Adrenal gland (tissue), 19 donors: ENCODE data around the gene GSPT1. TPM values are rescaled to one million over a fixed set of nuclear protein-coding genes. Genes with fewer than 3 reads are reported as not detected.
"Not testable (repeated sequence)": the region's sequence is repeated elsewhere in the genome, so short reads cannot be mapped to it uniquely, and the experiment has no call there.

Experiments used
- DNase-seq, 7 donors: peaks; one replicate each; pipeline ENCODE4 v3.0.0-alpha.2; 2019 to 2020
- H3K27ac ChIP-seq, 5 donors: fragments of 200-600 bp; sonication (generic) in 4 of 5; 1 replicate in 3 of 5; 2 replicates in 2 of 5; pipeline versions ENCODE4 v1.5.1 to v1.8.0; 2016 to 2020; ENCODE audit warnings: mild to moderate bottlenecking in 1 of 5
- H3K27me3 ChIP-seq: fragments of 200-600 bp; 2 replicates; pipeline ENCODE4 v1.8.0; 2021
- H3K36me3 ChIP-seq, 2 donors: fragments of 200-600 bp; replicated peaks in 1 of 2; 1 replicate in 1 of 2; 2 replicates in 1 of 2; pipeline versions ENCODE4 v1.5.1 to v1.8.0; 2018 to 2022
- H3K4me1 ChIP-seq, 2 donors: fragments of 200-600 bp; replicated peaks in 1 of 2; 1 replicate in 1 of 2; 2 replicates in 1 of 2; pipeline versions ENCODE4 v1.5.1 to v1.8.0; 2018 to 2021
- H3K4me3 ChIP-seq, 4 donors: fragments of 200-600 bp; sonication (generic) in 3 of 4; one replicate each; pipeline ENCODE4 v1.5.1; 2016 to 2018
- H3K9me3 ChIP-seq, 3 donors: fragments of 200-600 bp; sonication (generic) in 1 of 3; replicated peaks in 1 of 3; 1 replicate in 2 of 3; 2 replicates in 1 of 3; pipeline versions ENCODE4 v1.5.1 to v1.8.0; 2016 to 2021
- POLR2A ChIP-seq, 2 donors: fragments of 450-650 bp; IDR thresholded peaks; one replicate each; pipeline ENCODE4 v1.6.1; 2017; ENCODE audit warnings: antibody characterized with exemption in 2 of 2, mild to moderate bottlenecking in 2 of 2, moderate library complexity in 1 of 2
- WGBS, 4 donors: extraction: QIAGEN DNeasy Blood & Tissue Kit in 2 of 4; methylation state at CpG; one replicate each; pipeline versions ENCODE4 v1.1.5 to v1.1.7; 2013 to 2017; 5-methylcytosine and 5-hydroxymethylcytosine counted together
- intact Hi-C, 2 donors: fragments of 100-400 bp; cut with DNase I; formaldehyde crosslinking; loops; one replicate each; pipeline versions ENCODE4 v1.14.1 to v1.15.0; 2022 to 2023
- long read RNA-seq, 10 donors: library from polyadenylated mRNA in 3 of 10; unstranded in 2 of 10; stranded (forward) in 1 of 10; transcript quantifications; one replicate each; pipeline ENCODE4 v2.0.0 and lab custom pipeline, GENCODE V29; 2021 to 2026
- polyA plus RNA-seq, 3 donors: library from polyadenylated mRNA; stranded (reverse); fragments of 200-250 nt in 2 of 3; fragments of 350-450 nt in 1 of 3; fragmentation: Illumina TruSeq in 1 of 3; extraction: RNeasy Lipid Tissue Mini Kit (QIAGEN cat#74804) in 1 of 3; gene quantifications; one replicate each; pipeline ENCODE4 v1.2.3, GENCODE V29; 2013 to 2014
- total RNA-seq, 9 donors: library from RNA; depleted of rRNA in 4 of 9; stranded (reverse); fragments of >200 nt in 4 of 9; fragments of 120-200 nt in 1 of 9; fragmentation: NEBNext Ultra II Directional in 1 of 9; extraction: Animal tissue kit (Norgen Biotek cat#: 25700) in 1 of 9; gene quantifications; one replicate each; pipeline versions ENCODE4 v1.1.0 to v1.2.4, GENCODE V29; 2013 to 2023
- TF ChIP-seq, protein P1 (sequence below), 6 experiments: fragments of 450-650 bp in 4 of 6; fragments of 200-600 bp in 2 of 6; sonication (generic) in 1 of 6; IDR thresholded peaks; 1 replicate in 5 of 6; 2 replicates in 1 of 6; pipeline versions ENCODE4 v1.5.1 to v1.8.0; 2016 to 2021; ENCODE audit warnings: antibody characterized with exemption in 6 of 6, mild to moderate bottlenecking in 2 of 6, moderate library complexity in 1 of 6
- donor health status: healthy with polysubstance abuse.
- donor health status: Bipolar disorder and iron deficiency.
- donor health status: DM: yes; HTN: yes; CAD: no.
- donor health status: DM: no; HTN: no; CAD: no.
- donor health status: DM: no; HTN: no; CAD: no.
- donor health status: DM: yes; HTN: yes; CAD: no.

Gene GSPT1
- total RNA-seq: 100 to 1,000 TPM in 5 of 9 donors, 10 to 100 TPM in 4; 55.2 to 188 (median 113) TPM
- polyA plus RNA-seq: 100 to 1,000 TPM in 1 of 3 donors, 10 to 100 TPM in 2; 21.1 to 246 (median 23.3) TPM
- long read RNA-seq, donor 1, full-length matches to known transcripts: 20 of 20 reads
- long read RNA-seq, donor 1, partial matches to known transcripts: 0 of 20 reads
- long read RNA-seq, donor 1, other reads (novel, unspliced or antisense): 0 of 20 reads
- long read RNA-seq, donor 2, full-length matches to known transcripts: 12 of 21 reads
- long read RNA-seq, donor 2, partial matches to known transcripts: 9 of 21 reads
- long read RNA-seq, donor 2, other reads (novel, unspliced or antisense): 0 of 21 reads
- long read RNA-seq, donor 3, full-length matches to known transcripts: 21 of 26 reads
- long read RNA-seq, donor 3, partial matches to known transcripts: 5 of 26 reads
- long read RNA-seq, donor 3, other reads (novel, unspliced or antisense): 0 of 26 reads
- long read RNA-seq, donor 4, partial matches to known transcripts: 9 of 15 reads
- long read RNA-seq, donor 4, other reads (novel, unspliced or antisense): 6 of 15 reads
- long read RNA-seq, donor 5, full-length matches to known transcripts: 234 of 249 reads
- long read RNA-seq, donor 5, partial matches to known transcripts: 5 of 249 reads
- long read RNA-seq, donor 5, other reads (novel, unspliced or antisense): 10 of 249 reads
- long read RNA-seq, donor 6, partial matches to known transcripts: 5 of 6 reads
- long read RNA-seq, donor 6, other reads (novel, unspliced or antisense): 1 of 6 reads
- long read RNA-seq, donor 7, full-length matches to known transcripts: 6 of 6 reads
- long read RNA-seq, donor 7, partial matches to known transcripts: 0 of 6 reads
- long read RNA-seq, donor 7, other reads (novel, unspliced or antisense): 0 of 6 reads
- long read RNA-seq, donor 8, full-length matches to known transcripts: 26 of 34 reads
- long read RNA-seq, donor 8, partial matches to known transcripts: 8 of 34 reads
- long read RNA-seq, donor 8, other reads (novel, unspliced or antisense): 0 of 34 reads
- long read RNA-seq, donor 9, full-length matches to known transcripts: 12 of 12 reads
- long read RNA-seq, donor 9, partial matches to known transcripts: 0 of 12 reads
- long read RNA-seq, donor 9, other reads (novel, unspliced or antisense): 0 of 12 reads
- long read RNA-seq, donor 10, full-length matches to known transcripts: 20 of 20 reads
- long read RNA-seq, donor 10, partial matches to known transcripts: 0 of 20 reads
- long read RNA-seq, donor 10, other reads (novel, unspliced or antisense): 0 of 20 reads

DNA sequence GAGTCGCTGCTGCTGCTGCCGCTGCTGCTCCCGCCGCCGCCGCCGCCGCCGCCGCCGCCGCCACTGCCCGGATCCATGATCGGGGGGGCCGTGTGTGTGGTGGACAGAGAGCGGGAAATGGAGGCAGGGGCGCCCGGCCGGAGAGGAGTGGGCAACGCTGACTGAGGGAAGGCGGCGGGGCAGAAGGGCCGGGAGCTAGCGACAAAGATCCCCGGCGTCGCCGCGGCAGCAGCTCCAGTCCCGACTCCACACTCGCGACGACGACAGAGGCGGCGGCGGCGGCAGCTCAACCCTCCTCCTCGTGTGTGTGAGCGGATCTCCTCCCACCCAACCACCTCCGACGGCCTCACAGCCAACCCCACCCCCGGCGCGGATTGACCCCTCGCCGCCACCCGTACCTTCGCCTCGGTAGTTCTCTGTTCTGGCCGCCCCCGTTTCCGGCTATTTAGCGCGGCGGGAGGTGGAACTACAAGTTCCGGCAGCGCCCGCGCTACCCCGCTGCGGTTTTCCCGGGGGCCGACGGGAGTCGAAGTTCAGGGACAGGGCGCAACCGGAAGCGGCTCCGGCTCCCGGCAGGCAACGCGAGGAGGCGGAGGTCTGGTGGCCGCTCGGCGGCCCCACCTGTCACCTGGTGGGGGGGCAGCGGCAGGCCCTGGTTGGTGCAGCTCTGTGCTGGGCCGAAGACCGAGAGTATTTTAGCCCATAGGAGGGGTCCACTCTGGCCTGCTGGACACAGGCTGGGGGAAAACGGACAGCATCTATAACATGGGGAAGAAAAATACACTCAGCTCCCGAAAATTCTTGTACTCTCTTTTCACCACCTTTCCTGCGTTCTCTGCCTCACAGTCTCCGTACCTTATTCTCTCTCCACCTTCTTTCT, at the start of gene GSPT1:
TSS of gene GSPT1 (minus strand) at position 313 of the 880 bp plus-strand sequence. CDS start at position 77, 236 bp downstream.
- TF ChIP-seq POLR2A (IDR thresholded peaks at IDR 0.05): peak; percentile 59 to 92
- TF ChIP-seq, protein P1, sequence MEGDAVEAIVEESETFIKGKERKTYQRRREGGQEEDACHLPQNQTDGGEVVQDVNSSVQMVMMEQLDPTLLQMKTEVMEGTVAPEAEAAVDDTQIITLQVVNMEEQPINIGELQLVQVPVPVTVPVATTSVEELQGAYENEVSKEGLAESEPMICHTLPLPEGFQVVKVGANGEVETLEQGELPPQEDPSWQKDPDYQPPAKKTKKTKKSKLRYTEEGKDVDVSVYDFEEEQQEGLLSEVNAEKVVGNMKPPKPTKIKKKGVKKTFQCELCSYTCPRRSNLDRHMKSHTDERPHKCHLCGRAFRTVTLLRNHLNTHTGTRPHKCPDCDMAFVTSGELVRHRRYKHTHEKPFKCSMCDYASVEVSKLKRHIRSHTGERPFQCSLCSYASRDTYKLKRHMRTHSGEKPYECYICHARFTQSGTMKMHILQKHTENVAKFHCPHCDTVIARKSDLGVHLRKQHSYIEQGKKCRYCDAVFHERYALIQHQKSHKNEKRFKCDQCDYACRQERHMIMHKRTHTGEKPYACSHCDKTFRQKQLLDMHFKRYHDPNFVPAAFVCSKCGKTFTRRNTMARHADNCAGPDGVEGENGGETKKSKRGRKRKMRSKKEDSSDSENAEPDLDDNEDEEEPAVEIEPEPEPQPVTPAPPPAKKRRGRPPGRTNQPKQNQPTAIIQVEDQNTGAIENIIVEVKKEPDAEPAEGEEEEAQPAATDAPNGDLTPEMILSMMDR (IDR thresholded peaks at IDR 0.05): peak in 4 of 6 experiments; percentile 14 to 62 (median 23)
- Histone ChIP-seq H3K36me3 (no peaks in the 10 kb centered on the region), H3K9me3 (no peaks in the 10 kb centered on the region), H3K4me3 (peak within 1 kb of the TSS; percentile 43 to 98 (median 74)), H3K27me3 (no peaks in the 10 kb centered on the region), H3K27ac (peak within 1 kb of the TSS; percentile 79 to 98 (median 95)), H3K4me1 (peaks cover 24 to 39% of the 10 kb centered on the region in 2 donors)
- intact Hi-C loops: loop anchor here in 1 of 2 donors (10.0 kb wide), 1 partner anchor 59 kb away; the partner anchor contains the start of gene SNX29
- WGBS, 4 donors: 1% methylated on average over 28 to 80 of the region's 84 CpGs
- DNase-seq: peak; percentile 99

- no peaks in the 10 kb centered on the region for H3K4me1 ChIP-seq
- no peaks in the 10 kb centered on the region for H3K36me3 ChIP-seq
- no peak within 1 kb of the TSS for H3K4me3 ChIP-seq
- intact Hi-C loops: no loop called here
- 63 to 81% (median 71%) methylated on average over 9 of the region's 9 CpGs for WGBS, 4 donors
- no peaks in the 10 kb centered on the region for H3K27me3 ChIP-seq
- no peaks in the 10 kb centered on the region for H3K9me3 ChIP-seq
- no peak for DNase-seq
- TF ChIP-seq, protein P1 (IDR thresholded peaks at IDR 0.05): no peak
- TF ChIP-seq POLR2A (IDR thresholded peaks at IDR 0.05): no peak
- H3K27ac ChIP-seq: no peak within 1 kb of the TSS
Observed at GRCh38 chr16:11964761-11965551, 49.2 kb upstream of the GSPT1 start, which contains the start of gene TNFRSF17. TSS of gene TNFRSF17 (plus strand) at chr16:11965210. CDS start at chr16:11965325, 115 bp downstream.

GRCh38 chr16:11963706-11964105, 48.0 kb upstream of the GSPT1 start:
- no peak for DNase-seq
- Histone ChIP-seq H3K27me3 (no peaks in the 10 kb centered on the region), H3K4me1 (no peaks in the 10 kb centered on the region), H3K4me3 (no peak overlapping the region), H3K9me3 (no peaks in the 10 kb centered on the region), H3K27ac (no peak overlapping the region), H3K36me3 (no peaks in the 10 kb centered on the region)
- WGBS, 4 donors: 82 to 88% (median 84%) methylated on average over 6 of the region's 6 CpGs
- intact Hi-C loops: no loop called here
- TF ChIP-seq, protein P1 (IDR thresholded peaks at IDR 0.05): no peak
- no peak for TF ChIP-seq POLR2A (IDR thresholded peaks at IDR 0.05)

DNA sequence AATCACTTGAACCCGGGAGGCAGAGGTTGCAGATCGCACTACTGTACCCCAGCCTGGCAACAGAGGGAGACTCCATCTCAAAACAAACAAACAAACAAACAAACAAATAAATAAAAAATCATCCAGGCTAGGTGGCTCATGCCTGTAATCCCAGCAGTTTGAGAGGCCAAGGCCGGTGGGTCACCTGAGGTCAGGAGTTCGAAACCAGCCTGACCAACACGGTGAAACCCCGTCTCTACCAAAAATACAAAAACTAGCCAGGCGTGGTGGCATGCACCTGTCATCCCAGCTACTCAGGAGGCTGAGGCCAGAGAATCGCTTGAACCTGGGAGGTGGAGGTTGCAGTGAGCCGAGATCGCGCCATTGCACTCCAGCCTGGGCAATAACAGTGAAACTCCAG, 47.2 kb upstream of the GSPT1 start:
- H3K36me3 ChIP-seq, DNase-seq, H3K27ac ChIP-seq, H3K4me1 ChIP-seq, H3K27me3 ChIP-seq, H3K4me3 ChIP-seq, H3K9me3 ChIP-seq, intact Hi-C loops: not testable (repeated sequence)
- 87 to 95% (median 91%) methylated on average over 11 of the region's 11 CpGs for WGBS, 4 donors

DNA sequence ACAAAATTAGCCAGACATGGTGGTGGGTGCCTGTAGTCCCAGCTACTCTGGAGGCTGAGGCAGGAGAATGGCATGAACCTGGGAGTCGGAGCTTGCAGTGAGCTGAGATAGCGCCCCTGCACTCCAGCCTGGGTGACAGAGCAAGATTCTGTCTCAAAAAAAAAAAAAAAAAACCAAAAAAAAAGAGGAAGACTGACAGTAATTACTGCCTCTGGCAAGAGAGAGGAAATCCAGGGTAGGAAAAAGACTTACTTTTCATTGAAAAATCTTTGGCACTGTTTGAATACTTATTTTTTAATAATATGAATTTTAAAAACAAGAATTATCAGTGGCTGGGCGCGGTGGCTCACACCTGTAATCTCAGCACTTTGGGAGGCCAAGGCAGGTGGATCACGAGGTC, 46.7 kb upstream of the GSPT1 start:
- DNase-seq, H3K27me3 ChIP-seq, H3K4me1 ChIP-seq, H3K27ac ChIP-seq, H3K36me3 ChIP-seq, H3K9me3 ChIP-seq, H3K4me3 ChIP-seq, intact Hi-C loops: not testable (repeated sequence)
- 71 to 91% (median 88%) methylated on average over 5 of the region's 5 CpGs for WGBS, 4 donors
